Vein endothelial cell (primary cell): Measurements from ENCODE around the gene EXOSC2. TPM values are rescaled to one million over a fixed set of nuclear protein-coding genes. Genes with fewer than 3 reads are reported as not detected.

Experiments used
- small RNA-seq: library from RNA; depleted of rRNA; stranded (forward); fragments of <200 nt; gene quantifications from one replicate; pipeline ENCODE3, GENCODE V24; 2012
- total RNA-seq: library from RNA; depleted of rRNA; stranded (reverse); fragments of >200 nt; gene quantifications from 2 replicates; pipeline ENCODE4 v1.2.3, GENCODE V29; 2012

Gene EXOSC2
- total RNA-seq = 31.4 and 37.4 TPM in 2 replicates

GRCh38 chr9:130693426-130694191 lies at the start of gene EXOSC2:
Gene EXOSC2, plus strand, starts transcription at chr9:130693780. Its CDS starts 12 bp downstream, at chr9:130693792.

DNA sequence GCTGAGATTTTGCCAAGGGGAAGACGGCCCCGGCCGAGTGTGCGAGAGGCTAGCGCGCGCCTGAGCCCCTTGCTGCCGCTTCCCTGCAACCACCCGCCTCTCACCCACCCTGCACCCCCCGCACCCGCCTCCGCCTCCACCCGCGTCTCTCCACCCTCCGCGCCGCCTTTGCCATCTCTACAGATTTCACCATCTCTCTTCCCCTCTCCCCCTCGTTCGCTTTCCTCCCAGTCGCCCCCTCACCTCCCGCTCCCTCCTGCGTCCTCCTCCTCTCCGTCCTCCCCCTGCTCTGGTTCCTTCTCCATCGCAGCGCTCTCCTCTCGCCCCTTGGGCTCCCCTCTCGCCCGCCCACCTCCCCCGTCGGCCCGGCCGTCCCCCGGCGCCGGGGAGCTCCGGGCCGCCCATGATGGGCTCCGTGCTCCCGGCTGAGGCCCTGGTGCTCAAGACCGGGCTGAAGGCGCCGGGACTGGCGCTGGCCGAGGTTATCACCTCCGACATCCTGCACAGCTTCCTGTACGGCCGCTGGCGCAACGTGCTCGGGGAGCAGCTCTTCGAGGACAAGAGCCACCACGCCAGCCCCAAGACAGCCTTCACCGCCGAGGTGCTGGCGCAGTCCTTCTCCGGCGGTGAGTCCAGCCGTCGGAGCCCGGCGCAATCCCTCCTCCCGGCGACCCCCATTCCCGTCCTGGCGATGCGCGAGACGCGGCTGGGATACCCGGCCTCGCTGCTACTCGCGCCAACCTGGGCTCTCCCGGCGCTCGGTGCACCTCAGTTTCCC lies 29.1 kb upstream of the EXOSC2 start, which contains the start of gene PRDM12:
Gene PRDM12, plus strand, starts transcription at position 344 of the 778 bp plus-strand sequence. Its CDS starts 60 bp downstream, at position 404.

Small RNA genes within 50 kb of the gene (small RNA-seq; reads per million reads assigned to genes)
- gene AL359092.1 = not detected

Other genes starting within 250 kb of the EXOSC2 start
- 9.9 and 22.2 TPM in 2 replicates for gene ASS1, start 248.8 kb upstream of the EXOSC2 start, total RNA-seq
- 37.9 and 46.2 TPM in 2 replicates for gene FUBP3, start 114.2 kb upstream of the EXOSC2 start, total RNA-seq
- gene PRDM12, start 29.2 kb upstream of the EXOSC2 start, total RNA-seq = not detected in 2 replicates
- gene ABL1, start 141.5 kb downstream of the EXOSC2 start, total RNA-seq = 97.0 and 112 TPM in 2 replicates
- not detected in 2 replicates for gene QRFP, start 203.0 kb downstream of the EXOSC2 start, total RNA-seq
- 0.29 TPM in 1 of 2 replicates, not detected in the other for gene FIBCD1, start 245.5 kb downstream of the EXOSC2 start, total RNA-seq